Putamen (tissue), 1 donor: ENCODE measurements around the gene TSPO2.

ENCODE experiments used
- DNase-seq: peaks from one replicate; pipeline ENCODE4 v3.0.0-alpha.2; 2016; ENCODE audit warnings: low spot score

Gene TSPO2

GRCh38 chr6:41027799-41028560 is 14.3 kb upstream of the TSPO2 start:
- DNase-seq = peak; percentile 14

- DNase-seq = no peak
Observed at GRCh38 chr6:41028561-41029412, 13.5 kb upstream of the TSPO2 start.

GRCh38 chr6:41032830-41033229 is 9.4 kb upstream of the TSPO2 start:
- DNase-seq = no peak

GRCh38 chr6:41033776-41034175 is 8.5 kb upstream of the TSPO2 start:
- DNase-seq = no peak

DNA sequence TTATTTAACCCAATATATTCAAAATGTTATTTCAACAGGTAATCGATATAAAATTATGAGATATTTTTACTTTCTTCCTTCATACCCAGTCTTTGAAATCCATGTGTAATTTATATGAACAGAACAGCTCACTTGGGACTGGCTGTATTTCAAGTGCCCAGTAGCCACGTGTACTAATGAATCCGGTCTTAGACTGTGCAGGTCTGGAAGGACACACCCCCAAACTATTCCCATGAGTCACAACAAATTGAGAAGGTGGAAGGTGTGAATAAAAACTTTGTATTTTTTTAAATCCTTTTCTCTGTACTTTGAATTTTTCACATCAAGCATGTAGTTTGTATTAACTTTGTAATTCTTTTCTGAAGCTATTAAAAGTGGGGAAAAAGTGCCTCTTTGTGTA is 6.1 kb upstream of the TSPO2 start:
- DNase-seq = no peak

GRCh38 chr6:41036601-41037000 is 5.7 kb upstream of the TSPO2 start:
- no peak for DNase-seq

- no peak for DNase-seq
Observed at GRCh38 chr6:41037107-41037900, 5.0 kb upstream of the TSPO2 start.

- no peak for DNase-seq
Observed at GRCh38 chr6:41038205-41038604, 4.1 kb upstream of the TSPO2 start.

- no peak for DNase-seq
Observed at GRCh38 chr6:41039060-41039998, 2.9 kb upstream of the TSPO2 start, which contains the start of gene UNC5CL. UNC5CL (minus strand) TSS chr6:41039221; CDS start chr6:41035074, 4,147 bp downstream.

- DNase-seq = no peak
Observed at GRCh38 chr6:41040101-41040939, 1.9 kb upstream of the TSPO2 start.

GRCh38 chr6:41040940-41041536 is 1.2 kb upstream of the TSPO2 start:
- DNase-seq = no peak

DNA sequence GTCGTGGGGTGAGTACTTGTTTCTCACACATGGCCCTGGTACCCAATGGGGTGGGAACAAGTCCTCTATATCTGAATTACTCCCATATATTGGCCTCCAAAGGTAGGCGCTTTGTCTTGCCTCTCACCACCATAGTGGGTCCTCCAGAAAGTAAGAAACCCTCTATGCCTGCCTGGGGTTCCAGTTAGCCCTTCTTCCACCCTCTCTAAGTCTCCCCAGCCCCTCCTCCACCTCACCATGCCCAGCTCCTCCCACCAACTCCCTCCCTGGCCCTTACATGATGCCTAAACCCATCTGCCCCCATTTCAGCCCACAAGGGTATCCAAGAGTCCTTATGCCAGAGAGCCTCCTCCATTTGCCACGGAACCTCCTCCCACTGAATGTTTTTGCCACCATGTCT is 884 bp downstream of the TSPO2 start:
- DNase-seq = no peak

DNA sequence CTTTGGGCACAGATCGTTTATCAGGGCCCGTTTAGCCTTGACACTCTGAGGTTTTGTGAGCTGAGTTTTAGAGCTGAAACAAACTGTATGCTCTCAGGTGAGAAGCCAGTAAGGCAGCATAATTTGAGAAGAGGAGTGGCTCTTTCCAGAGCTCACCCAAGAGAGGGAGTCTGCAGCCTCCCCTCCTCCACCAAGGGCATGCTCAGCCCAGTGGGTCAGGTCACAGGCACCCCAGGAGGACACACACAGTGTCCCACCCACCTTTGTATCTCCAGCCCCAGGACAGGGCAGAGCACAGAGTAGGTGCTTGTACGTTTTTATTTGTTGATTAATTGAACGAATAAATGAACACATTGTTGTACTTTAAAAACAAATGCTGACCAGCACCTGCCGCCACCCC is 3.4 kb downstream of the TSPO2 start:
- no peak for DNase-seq

- DNase-seq = no peak
Observed at GRCh38 chr6:41046084-41046483, 3.8 kb downstream of the TSPO2 start.

DNA sequence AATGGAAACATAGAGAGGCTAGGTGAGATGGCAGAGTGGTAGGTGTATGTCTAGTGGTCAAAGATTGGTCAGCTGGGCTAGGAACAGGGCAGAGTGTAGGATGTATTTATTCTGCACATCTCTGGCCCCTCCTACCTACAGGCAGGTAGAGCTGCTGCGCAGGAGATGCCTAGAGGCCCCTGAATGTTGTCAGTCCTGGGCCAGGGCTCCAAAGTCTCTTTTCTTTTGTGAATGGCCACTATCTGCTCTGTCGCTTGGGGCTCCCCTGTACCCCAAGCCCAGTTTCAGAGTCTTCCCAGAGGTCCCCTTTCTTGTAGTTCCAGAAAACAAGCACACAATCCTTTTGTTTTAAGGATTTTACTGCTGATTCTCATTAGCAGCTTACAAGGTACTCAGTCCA is 5.0 kb downstream of the TSPO2 start:
- no peak for DNase-seq

- no peak for DNase-seq
Observed at GRCh38 chr6:41047745-41048732, 5.8 kb downstream of the TSPO2 start.

DNA sequence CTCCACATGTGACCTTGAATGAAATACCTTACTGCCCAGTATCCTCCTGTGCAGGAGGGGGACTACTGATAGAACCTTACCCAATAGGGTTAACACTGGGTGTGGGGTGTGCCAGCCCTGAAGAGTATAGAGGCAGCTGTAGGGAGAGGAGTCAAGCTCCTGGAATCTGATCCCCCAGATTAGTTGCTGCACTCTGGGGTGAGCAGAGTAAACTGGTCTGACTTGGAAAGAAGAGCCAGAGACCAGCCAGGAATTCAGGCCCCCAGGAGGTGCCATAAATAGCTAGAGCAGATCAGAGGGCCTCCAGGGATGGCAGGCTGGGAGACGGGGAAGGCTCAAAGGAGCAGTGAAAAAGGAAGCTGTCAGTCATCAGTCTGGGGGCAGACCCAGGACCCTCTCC is 7.3 kb downstream of the TSPO2 start:
- DNase-seq = no peak

DNA sequence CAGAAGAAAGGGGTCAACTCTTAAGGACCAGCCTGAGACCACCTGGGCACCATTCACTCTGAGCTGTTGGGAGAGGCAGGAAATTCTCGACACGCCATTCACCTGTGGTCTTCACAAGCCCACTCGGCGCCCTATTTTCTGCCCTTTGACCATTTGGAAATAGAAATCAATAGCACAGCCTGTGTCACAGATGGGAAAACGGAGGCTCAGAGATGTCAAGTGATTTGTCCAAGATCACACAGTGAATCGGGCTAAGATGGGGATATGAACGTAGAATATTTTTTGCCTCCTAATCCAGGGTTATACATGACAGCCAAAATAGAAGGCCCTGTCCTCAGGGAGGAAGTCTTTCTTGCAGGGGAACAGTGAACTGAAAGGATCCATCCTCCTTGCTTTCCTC is 7.7 kb downstream of the TSPO2 start:
- no peak for DNase-seq

- no peak for DNase-seq
Observed at GRCh38 chr6:41050536-41050935, 8.3 kb downstream of the TSPO2 start.
